LNCaP clone FGC (cell line): ENCODE results near the gene NPAS3.

Experiments
- DNase-seq: peaks from one replicate; pipeline ENCODE4 v3.0.0-alpha.2; 2011; ENCODE audit warnings: low read depth
- H3K4me3 ChIP-seq: 2 replicates; pipeline ENCODE4 v1.5.1; 2011; ENCODE audit warnings: mild to moderate bottlenecking, low read depth, low read length, control low read depth
- CTCF ChIP-seq: IDR thresholded peaks from 2 replicates; pipeline ENCODE4 v1.5.1; 2012; ENCODE audit warnings: mild to moderate bottlenecking; ENCODE audit not compliant: control insufficient read depth, insufficient read depth; ENCODE audit errors: extremely low read depth

The NPAS3 gene

GRCh38 chr14:33792720-33793368, 854.2 kb downstream of the NPAS3 start:
- H3K4me3 ChIP-seq, result no peak overlapping the region
- TF ChIP-seq CTCF, result peak; percentile 90
- peak; percentile 32 for DNase-seq

GRCh38 chr14:33793398-33794110, 854.9 kb downstream of the NPAS3 start:
- DNase-seq, result no peak
- TF ChIP-seq CTCF, result no peak
- no peak overlapping the region for H3K4me3 ChIP-seq

GRCh38 chr14:33794791-33795305, 856.2 kb downstream of the NPAS3 start:
- no peak for TF ChIP-seq CTCF
- no peak overlapping the region for H3K4me3 ChIP-seq
- no peak for DNase-seq

- no peak for DNase-seq
- H3K4me3 ChIP-seq, result no peak overlapping the region
- TF ChIP-seq CTCF, result no peak
Observed at GRCh38 chr14:33796356-33796755, 857.7 kb downstream of the NPAS3 start.

GRCh38 chr14:33799705-33800570, 861.3 kb downstream of the NPAS3 start:
- H3K4me3 ChIP-seq, result no peak overlapping the region
- no peak for DNase-seq
- TF ChIP-seq CTCF, result no peak

GRCh38 chr14:33800735-33801163, 862.1 kb downstream of the NPAS3 start:
- DNase-seq, result no peak
- no peak overlapping the region for H3K4me3 ChIP-seq

More at GRCh38 chr14:33800735-33801163, 862.1 kb downstream of the NPAS3 start:
- TF ChIP-seq CTCF, result no peak
